Esophagus muscularis mucosa (tissue), 4 donors: Measurements from ENCODE around the gene CRISPLD2. TPM values are rescaled to one million over a fixed set of nuclear protein-coding genes. Genes with fewer than 3 reads are reported as not detected.

ENCODE experiments used
- DNase-seq: peaks from one replicate; pipeline ENCODE4 v3.0.0-alpha.2; 2017; ENCODE audit errors: extremely low spot score
- H3K27ac ChIP-seq, 4 donors: fragments of 200-600 bp; sonication (generic); replicated peaks in 1 of 4; 1 replicate in 3 of 4; 2 replicates in 1 of 4; pipeline ENCODE4 v1.5.1; 2016 to 2019; ENCODE audit warnings: mild to moderate bottlenecking in 1 of 4
- H3K27me3 ChIP-seq, 4 donors: fragments of 200-600 bp; sonication (generic); one replicate each; pipeline versions ENCODE4 v1.5.1 to v1.6.0; 2016 to 2019
- H3K36me3 ChIP-seq, 4 donors: fragments of 200-600 bp; sonication (generic); one replicate each; pipeline ENCODE4 v1.5.1; 2016 to 2019
- H3K4me1 ChIP-seq, 4 donors: fragments of 200-600 bp; sonication (generic); one replicate each; pipeline ENCODE4 v1.5.1; 2016 to 2019
- H3K4me3 ChIP-seq, 4 donors: fragments of 200-600 bp; sonication (generic); 1 replicate in 2 of 4; 2 replicates in 2 of 4; pipeline ENCODE4 v1.5.1; 2016 to 2019; ENCODE audit warnings: mild to moderate bottlenecking in 4 of 4, moderate library complexity in 1 of 4
- H3K9me3 ChIP-seq, 4 donors: fragments of 200-600 bp; sonication (generic); 1 replicate in 3 of 4; 2 replicates in 1 of 4; pipeline ENCODE4 v1.5.1; 2016 to 2019
- CTCF ChIP-seq, 3 experiments: fragments of 200-600 bp in 2 of 3; fragments of 450-650 bp in 1 of 3; sonication (generic) in 2 of 3; IDR thresholded peaks; one replicate each; pipeline ENCODE4 v1.5.1; 2017 to 2019; ENCODE audit warnings: antibody characterized with exemption in 3 of 3, mild to moderate bottlenecking in 2 of 3, moderate library complexity in 1 of 3
- EP300 ChIP-seq: sonication (generic); formaldehyde crosslinking; IDR thresholded peaks from one replicate; pipeline ENCODE4 v1.6.1; 2017; ENCODE audit warnings: antibody characterized with exemption
- POLR2A ChIP-seq: fragments of 450-650 bp; IDR thresholded peaks from one replicate; pipeline ENCODE4 v1.6.1; 2017; ENCODE audit warnings: antibody characterized with exemption, moderate library complexity, mild to moderate bottlenecking, low read depth
- POLR2AphosphoS5 ChIP-seq, 2 donors: sonication (generic); formaldehyde crosslinking; IDR thresholded peaks; one replicate each; pipeline ENCODE4 v1.6.1; 2017; ENCODE audit warnings: antibody characterized with exemption in 2 of 2
- WGBS: methylation state at CpG from one replicate; pipeline ENCODE4 v1.1.5; 2018; 5-methylcytosine and 5-hydroxymethylcytosine counted together
- intact Hi-C: fragments of 100-400 bp; cut with DNase I; formaldehyde crosslinking; loops from one replicate; pipeline ENCODE4 v1.15.1; 2023
- total RNA-seq, 4 donors: library from RNA; depleted of rRNA; stranded (reverse); fragments of >200 nt; gene quantifications; one replicate each; pipeline versions ENCODE4 v1.1.0 to v1.2.1, GENCODE V29; 2016

Gene CRISPLD2
- total RNA-seq, 4 donors from 2014 or later: 230 to 568 (median 289) TPM

- 69% methylated on average over 23 of the region's 25 CpGs for WGBS
- Histone ChIP-seq H3K27me3 (no peaks in the 10 kb centered on the region), H3K4me3 (peak overlapping the region in 1 of 4 donors; percentile 12), H3K27ac (peak overlapping the region; percentile 26 to 54 (median 46)), H3K36me3 (peaks cover 39 to 98% (median 84%) of the 10 kb centered on the region in 4 donors), H3K4me1 (peaks cover 7 to 49% (median 40%) of the 10 kb centered on the region in 4 donors), H3K9me3 (no peaks in the 10 kb centered on the region)
- TF ChIP-seq POLR2AphosphoS5 (IDR thresholded peaks at IDR 0.05) (peak; percentile 8 to 15), POLR2A (no peak), CTCF (IDR thresholded peaks at IDR 0.05) (no peak), EP300 (no peak)
- intact Hi-C loops: no loop called here
- no peak for DNase-seq
Observed at GRCh38 chr16:84884596-84885341, 65.0 kb downstream of the CRISPLD2 start.

GRCh38 chr16:84885342-84885910 is 65.6 kb downstream of the CRISPLD2 start:
- 71% methylated on average over 9 of the region's 9 CpGs for WGBS

GRCh38 chr16:84886497-84887090 is 66.8 kb downstream of the CRISPLD2 start:
- Histone ChIP-seq H3K4me3 (no peak overlapping the region), H3K27ac (no peak overlapping the region), H3K9me3 (no peaks in the 10 kb centered on the region), H3K36me3 (peaks cover 44 to 98% (median 87%) of the 10 kb centered on the region in 4 donors), H3K27me3 (no peaks in the 10 kb centered on the region), H3K4me1 (peaks cover 7 to 39% (median 36%) of the 10 kb centered on the region in 4 donors)
- no peak for TF ChIP-seq EP300
- no peak for TF ChIP-seq CTCF (IDR thresholded peaks at IDR 0.05)
- TF ChIP-seq POLR2AphosphoS5 (IDR thresholded peaks at IDR 0.05): no peak
- TF ChIP-seq POLR2A: no peak
- intact Hi-C loops: no loop called here
- DNase-seq: no peak
- WGBS: 94% methylated on average over 11 of the region's 11 CpGs

More at GRCh38 chr16:84885342-84885910, 65.6 kb downstream of the CRISPLD2 start:
- no peaks in the 10 kb centered on the region for H3K9me3 ChIP-seq
- H3K27me3 ChIP-seq: no peaks in the 10 kb centered on the region
- peaks cover 7 to 49% (median 40%) of the 10 kb centered on the region in 4 donors for H3K4me1 ChIP-seq
- TF ChIP-seq CTCF (IDR thresholded peaks at IDR 0.05) (no peak), POLR2AphosphoS5 (IDR thresholded peaks at IDR 0.05) (no peak), POLR2A (no peak), EP300 (no peak)
- H3K36me3 ChIP-seq: peaks cover 43 to 98% (median 87%) of the 10 kb centered on the region in 4 donors
- no peak overlapping the region for H3K4me3 ChIP-seq
- no peak for DNase-seq
- intact Hi-C loops: no loop called here
- H3K27ac ChIP-seq: peak overlapping the region; percentile 13 to 47 (median 36)

GRCh38 chr16:84887207-84887606 is 67.4 kb downstream of the CRISPLD2 start:
- no peak for TF ChIP-seq POLR2A
- TF ChIP-seq EP300: no peak
- TF ChIP-seq POLR2AphosphoS5 (IDR thresholded peaks at IDR 0.05): no peak
- TF ChIP-seq CTCF (IDR thresholded peaks at IDR 0.05): no peak
- no peak overlapping the region for H3K27ac ChIP-seq
- no peak overlapping the region for H3K4me3 ChIP-seq

More at GRCh38 chr16:84887207-84887606, 67.4 kb downstream of the CRISPLD2 start:
- no peak for DNase-seq
- Histone ChIP-seq H3K9me3 (no peaks in the 10 kb centered on the region), H3K27me3 (no peaks in the 10 kb centered on the region), H3K4me1 (peaks cover 7 to 41% (median 36%) of the 10 kb centered on the region in 4 donors), H3K36me3 (peaks cover 47 to 98% (median 89%) of the 10 kb centered on the region in 4 donors)
- 92% methylated on average over 15 of the region's 15 CpGs for WGBS
- intact Hi-C loops: no loop called here
